DOHH2 (cell line): Measurements from ENCODE around the gene RANBP1.

Experiments
- CTCF ChIP-seq: fragments of 200-600 bp; sonication (generic); IDR thresholded peaks from one replicate; pipeline ENCODE4 v1.5.1; 2014; ENCODE audit warnings: antibody characterized with exemption, mild to moderate bottlenecking, low read depth, low read length; ENCODE audit not compliant: poor library complexity, severe bottlenecking
- EZH2phosphoT487 ChIP-seq: fragments of 200-600 bp; sonication (generic); IDR thresholded peaks from 2 replicates; pipeline ENCODE4 v1.6.1; 2017; ENCODE audit warnings: borderline replicate concordance, mild to moderate bottlenecking, antibody characterized with exemption, low read length, moderate library complexity, mixed read lengths

- TF ChIP-seq CTCF: no peak
- TF ChIP-seq EZH2phosphoT487: no peak
Observed at GRCh38 chr22:20121856-20122415, 6.0 kb downstream of the RANBP1 start.
